Skin epidermis (tissue), 12 donors: Measurements from ENCODE around the gene WDR33.

Source experiments
- H3K27ac ChIP-seq, 21 experiments: fragments of 200-600 bp; sonication (generic) in 11 of 21; one replicate each; pipeline ENCODE4 v1.5.0; 2020; ENCODE audit warnings: mild to moderate bottlenecking in 3 of 21, inconsistent platforms in 2 of 21, moderate library complexity in 2 of 21
- H3K4me3 ChIP-seq, 7 experiments: fragments of 200-600 bp; sonication (generic) in 2 of 7; one replicate each; pipeline ENCODE4 v1.5.0; 2020; ENCODE audit warnings: inconsistent platforms in 2 of 7, mild to moderate bottlenecking in 2 of 7, moderate library complexity in 1 of 7

The WDR33 gene

GRCh38 chr2:127678991-127679390 is 132.0 kb downstream of the WDR33 start:
- H3K27ac ChIP-seq, result no peak overlapping the region
- H3K4me3 ChIP-seq, result no peak overlapping the region

GRCh38 chr2:127678531-127678930 is 132.4 kb downstream of the WDR33 start:
- Histone ChIP-seq H3K27ac (no peak overlapping the region), H3K4me3 (no peak overlapping the region)

GRCh38 chr2:127676906-127677305 is 134.1 kb downstream of the WDR33 start:
- H3K27ac ChIP-seq, result no peak overlapping the region
- no peak overlapping the region for H3K4me3 ChIP-seq

DNA sequence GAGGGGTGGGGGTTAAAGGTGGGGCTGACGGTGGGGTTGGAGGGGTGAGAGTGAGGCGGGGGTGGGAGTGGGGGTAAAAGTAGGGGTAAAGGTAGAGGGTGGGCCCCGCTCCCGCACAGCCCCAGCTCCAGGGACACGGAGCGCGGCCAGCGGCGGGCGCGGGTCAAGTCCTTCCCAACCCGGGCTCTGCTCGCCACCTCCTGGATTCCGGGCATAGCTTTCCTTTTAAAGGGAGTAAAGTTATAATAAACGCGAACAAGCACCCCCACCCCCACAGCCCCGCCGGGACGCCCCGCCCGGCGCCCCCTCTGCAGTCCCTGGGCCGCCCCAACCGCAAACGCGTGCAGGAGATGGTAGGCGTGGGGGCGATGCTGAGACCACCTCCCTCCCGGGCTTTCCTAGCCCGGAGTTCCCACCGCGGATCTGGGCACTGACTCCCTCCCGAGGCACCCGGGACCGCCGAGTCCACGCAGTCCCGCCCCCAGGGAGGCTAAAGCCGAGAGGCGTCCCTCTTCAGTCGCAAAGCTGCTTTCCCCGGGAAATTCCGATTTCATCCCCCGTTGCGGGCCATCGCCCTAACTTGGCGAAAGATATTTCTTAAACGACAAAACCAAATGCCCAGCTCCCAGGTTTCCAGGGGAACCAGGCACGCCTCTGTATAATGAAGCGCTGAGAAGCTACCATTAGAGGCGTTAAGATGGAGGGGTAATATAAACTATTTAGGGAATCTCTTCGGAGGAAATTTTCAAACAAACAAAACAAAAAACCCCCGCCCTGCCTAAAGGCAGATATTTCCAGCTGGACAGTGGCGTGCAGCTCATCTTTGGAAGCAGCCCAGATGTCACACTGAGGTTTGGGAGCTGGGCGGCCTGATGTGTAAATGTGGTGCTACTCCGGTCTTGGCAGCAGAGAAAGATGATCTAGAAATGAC is 135.4 kb downstream of the WDR33 start, which contains the start of gene LIMS2:
LIMS2 (minus strand) TSS at position 200 of the 931 bp plus-strand sequence. CDS start 506 bp downstream, outside the sequence.
- peak within 1 kb of the TSS in 20 of 21 experiments; percentile 12 to 87 (median 69) for H3K27ac ChIP-seq
- H3K4me3 ChIP-seq, result peak within 1 kb of the TSS; percentile 19 to 54 (median 42)

DNA sequence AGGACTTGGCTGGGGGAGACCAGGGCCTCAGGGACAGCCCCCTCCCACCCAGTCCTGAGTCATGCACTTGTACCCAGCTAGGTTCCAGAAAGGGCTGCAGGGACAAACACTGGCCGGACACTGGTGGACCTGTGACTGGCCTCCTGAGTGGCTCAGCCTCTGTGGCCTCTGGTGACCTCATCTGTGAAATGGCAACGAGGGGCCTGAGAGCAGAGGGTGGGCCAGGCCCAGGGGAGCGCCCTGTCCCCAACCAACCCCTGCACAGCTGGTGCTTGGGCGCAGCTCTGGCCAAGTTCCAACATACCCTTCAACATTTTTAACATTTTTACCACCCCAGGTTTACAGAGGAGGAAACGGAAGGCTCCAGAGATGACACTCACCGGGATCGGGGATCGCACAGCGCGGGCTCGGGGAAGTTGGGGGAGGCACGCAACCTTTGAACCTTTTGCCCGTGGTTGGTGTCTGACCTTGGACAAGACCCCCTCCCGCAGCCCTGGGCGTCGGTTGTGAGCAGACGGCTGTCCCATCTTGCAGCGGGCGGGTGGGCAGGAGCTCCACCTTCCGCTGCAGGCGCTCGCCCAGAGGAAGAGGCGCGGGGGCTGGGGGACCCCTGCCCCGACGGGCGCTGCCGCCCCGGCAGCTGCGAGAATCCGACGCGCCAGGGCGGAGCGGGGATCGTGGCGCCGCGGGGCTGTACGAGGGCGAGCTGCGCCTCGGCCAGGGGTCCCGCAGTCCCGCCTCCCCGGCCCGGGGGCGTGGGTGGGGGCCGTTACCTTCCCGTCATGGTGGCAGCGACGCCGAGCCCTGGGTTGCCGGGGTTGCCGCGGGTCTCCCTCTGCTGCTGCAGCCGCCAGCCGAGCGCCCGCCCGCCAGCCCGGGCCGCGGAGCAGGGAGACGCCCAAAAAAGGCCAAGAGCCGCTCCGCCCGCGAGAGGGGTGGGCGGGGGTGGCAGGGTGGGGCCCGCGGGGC is 136.4 kb downstream of the WDR33 start:
- H3K27ac ChIP-seq, result peak overlapping the region in 20 of 21 experiments; percentile 12 to 87 (median 69)
- H3K4me3 ChIP-seq, result peak overlapping the region; percentile 19 to 54 (median 42)

GRCh38 chr2:127673291-127674069 is 137.5 kb downstream of the WDR33 start:
- H3K27ac ChIP-seq, result peak overlapping the region in 17 of 21 experiments; percentile 0 to 87 (median 70)
- H3K4me3 ChIP-seq, result peak overlapping the region in 6 of 7 experiments; percentile 1 to 54 (median 30)

GRCh38 chr2:127672341-127673224 is 138.4 kb downstream of the WDR33 start:
- Histone ChIP-seq H3K4me3 (peak overlapping the region in 2 of 7 experiments; percentile 44 to 54), H3K27ac (peak overlapping the region in 9 of 21 experiments; percentile 23 to 87 (median 71))

GRCh38 chr2:127671557-127672302 is 139.2 kb downstream of the WDR33 start:
- peak overlapping the region in 5 of 21 experiments; percentile 11 to 87 (median 60) for H3K27ac ChIP-seq
- no peak overlapping the region for H3K4me3 ChIP-seq

DNA sequence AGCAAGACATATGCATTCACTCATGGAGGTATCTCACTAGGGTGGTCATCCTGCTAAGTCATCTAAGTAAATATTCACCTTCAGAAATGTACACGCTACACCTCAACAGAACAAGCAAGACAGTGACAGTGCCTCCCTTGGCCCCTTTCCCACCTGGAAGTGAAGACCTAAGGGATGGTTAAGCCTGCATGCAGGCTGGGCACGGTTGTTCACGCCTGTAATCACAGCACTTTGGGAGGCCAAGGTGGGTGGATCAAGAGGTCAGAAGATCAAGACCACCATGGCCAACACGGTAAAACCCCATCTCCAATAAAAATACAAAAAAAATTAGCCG is 140.0 kb downstream of the WDR33 start:
- Histone ChIP-seq H3K27ac (no peak overlapping the region), H3K4me3 (no peak overlapping the region)

- Histone ChIP-seq H3K4me3 (no peak overlapping the region), H3K27ac (no peak overlapping the region)
Measured at GRCh38 chr2:127670055-127670956, 140.7 kb downstream of the WDR33 start.

GRCh38 chr2:127669056-127669455 is 141.9 kb downstream of the WDR33 start:
- no peak overlapping the region for H3K4me3 ChIP-seq
- no peak overlapping the region for H3K27ac ChIP-seq

GRCh38 chr2:127665267-127665893 is 145.6 kb downstream of the WDR33 start:
- Histone ChIP-seq H3K4me3 (no peak overlapping the region), H3K27ac (peak overlapping the region in 4 of 21 experiments; percentile 2 to 83 (median 55))

DNA sequence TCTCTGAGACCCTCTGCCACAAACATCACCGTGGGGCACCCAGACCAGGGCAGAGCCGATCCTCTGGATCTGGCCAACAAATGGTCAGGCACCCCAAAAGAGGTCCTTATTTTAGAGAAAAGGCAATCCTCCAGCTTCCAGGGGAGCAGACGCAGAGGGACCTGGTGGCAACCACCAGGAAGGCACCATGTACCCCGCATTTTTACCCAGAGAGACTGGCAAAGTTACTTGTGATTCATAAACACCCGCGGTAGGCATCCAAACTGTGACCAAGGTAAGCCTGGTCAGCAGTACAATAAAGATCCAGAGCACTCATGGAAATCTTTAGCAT is 146.1 kb downstream of the WDR33 start:
- peak overlapping the region in 12 of 21 experiments; percentile 2 to 83 (median 34) for H3K27ac ChIP-seq
- no peak overlapping the region for H3K4me3 ChIP-seq

- H3K4me3 ChIP-seq, result peak overlapping the region in 4 of 7 experiments; percentile 11 to 38 (median 14)
- peak overlapping the region in 15 of 21 experiments; percentile 2 to 83 (median 38) for H3K27ac ChIP-seq
Measured at GRCh38 chr2:127664065-127664894, 146.7 kb downstream of the WDR33 start.

- Histone ChIP-seq H3K27ac (peak overlapping the region in 6 of 21 experiments; percentile 7 to 83 (median 55)), H3K4me3 (peak overlapping the region in 1 of 7 experiments; percentile 38)
Measured at GRCh38 chr2:127663566-127664064, 147.4 kb downstream of the WDR33 start.
